Parathyroid adenoma (tissue), 2 donors: ENCODE measurements around the gene SLC4A9.

ENCODE experiments used
- H2AFZ ChIP-seq: fragments of 300-600 bp; sonication (generic); one replicate; pipeline ENCODE4 v1.7.0; 2017; ENCODE audit warnings: antibody characterized with exemption, mild to moderate bottlenecking
- H3K27ac ChIP-seq: fragments of 300-600 bp; sonication (generic); one replicate; pipeline ENCODE4 v1.7.0; 2017
- H3K27me3 ChIP-seq: fragments of 300-600 bp; sonication (generic); one replicate; pipeline ENCODE4 v1.7.0; 2017; ENCODE audit warnings: low read length; ENCODE audit not compliant: control insufficient read depth, insufficient read depth
- H3K36me3 ChIP-seq: fragments of 300-600 bp; sonication (generic); one replicate; pipeline ENCODE4 v1.7.0; 2017; ENCODE audit warnings: low read length; ENCODE audit not compliant: control insufficient read depth, insufficient read depth
- H3K4me1 ChIP-seq: fragments of 300-600 bp; sonication (generic); one replicate; pipeline ENCODE4 v1.7.0; 2017; ENCODE audit warnings: control low read depth
- H3K4me2 ChIP-seq: fragments of 300-600 bp; sonication (generic); one replicate; pipeline ENCODE4 v1.7.0; 2017; ENCODE audit warnings: low read length
- H3K4me3 ChIP-seq: fragments of 300-600 bp; sonication (generic); one replicate; pipeline ENCODE4 v1.7.0; 2017; ENCODE audit warnings: low read depth, low read length
- H3K79me2 ChIP-seq: fragments of 300-600 bp; sonication (generic); one replicate; pipeline ENCODE4 v1.7.0; 2017; ENCODE audit warnings: control low read depth
- H3K9ac ChIP-seq: fragments of 300-600 bp; sonication (generic); one replicate; pipeline ENCODE4 v1.7.0; 2017; ENCODE audit warnings: mild to moderate bottlenecking
- H3K9me3 ChIP-seq: fragments of 300-600 bp; sonication (generic); one replicate; pipeline ENCODE4 v1.7.0; 2017; ENCODE audit warnings: low read length; ENCODE audit not compliant: control insufficient read depth
- TF ChIP-seq, protein P1 (sequence below): fragments of 300-600 bp; sonication (generic); IDR thresholded peaks from one replicate; pipeline ENCODE4 v1.7.0; 2017; ENCODE audit warnings: antibody characterized with exemption, mild to moderate bottlenecking
- donor health status: primary hyperparathyroidism.

SLC4A9 gene

GRCh38 chr5:140322751-140323731 is 37.0 kb upstream of the SLC4A9 start:
- no peaks in the 10 kb centered on the region for H3K9me3 ChIP-seq
- no peaks in the 10 kb centered on the region for H3K79me2 ChIP-seq
- H3K27me3 ChIP-seq = no peaks in the 10 kb centered on the region
- H3K4me1 ChIP-seq = peaks cover 16% of the 10 kb centered on the region
- TF ChIP-seq, protein P1, sequence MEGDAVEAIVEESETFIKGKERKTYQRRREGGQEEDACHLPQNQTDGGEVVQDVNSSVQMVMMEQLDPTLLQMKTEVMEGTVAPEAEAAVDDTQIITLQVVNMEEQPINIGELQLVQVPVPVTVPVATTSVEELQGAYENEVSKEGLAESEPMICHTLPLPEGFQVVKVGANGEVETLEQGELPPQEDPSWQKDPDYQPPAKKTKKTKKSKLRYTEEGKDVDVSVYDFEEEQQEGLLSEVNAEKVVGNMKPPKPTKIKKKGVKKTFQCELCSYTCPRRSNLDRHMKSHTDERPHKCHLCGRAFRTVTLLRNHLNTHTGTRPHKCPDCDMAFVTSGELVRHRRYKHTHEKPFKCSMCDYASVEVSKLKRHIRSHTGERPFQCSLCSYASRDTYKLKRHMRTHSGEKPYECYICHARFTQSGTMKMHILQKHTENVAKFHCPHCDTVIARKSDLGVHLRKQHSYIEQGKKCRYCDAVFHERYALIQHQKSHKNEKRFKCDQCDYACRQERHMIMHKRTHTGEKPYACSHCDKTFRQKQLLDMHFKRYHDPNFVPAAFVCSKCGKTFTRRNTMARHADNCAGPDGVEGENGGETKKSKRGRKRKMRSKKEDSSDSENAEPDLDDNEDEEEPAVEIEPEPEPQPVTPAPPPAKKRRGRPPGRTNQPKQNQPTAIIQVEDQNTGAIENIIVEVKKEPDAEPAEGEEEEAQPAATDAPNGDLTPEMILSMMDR = no peak
- H3K27ac ChIP-seq = peak overlapping the region; percentile 61
- no peak overlapping the region for H3K4me3 ChIP-seq
- no peak overlapping the region for H3K9ac ChIP-seq
- H3K36me3 ChIP-seq = no peaks in the 10 kb centered on the region
- H2AFZ ChIP-seq = peak overlapping the region; percentile 83
- H3K4me2 ChIP-seq = no peak overlapping the region

DNA sequence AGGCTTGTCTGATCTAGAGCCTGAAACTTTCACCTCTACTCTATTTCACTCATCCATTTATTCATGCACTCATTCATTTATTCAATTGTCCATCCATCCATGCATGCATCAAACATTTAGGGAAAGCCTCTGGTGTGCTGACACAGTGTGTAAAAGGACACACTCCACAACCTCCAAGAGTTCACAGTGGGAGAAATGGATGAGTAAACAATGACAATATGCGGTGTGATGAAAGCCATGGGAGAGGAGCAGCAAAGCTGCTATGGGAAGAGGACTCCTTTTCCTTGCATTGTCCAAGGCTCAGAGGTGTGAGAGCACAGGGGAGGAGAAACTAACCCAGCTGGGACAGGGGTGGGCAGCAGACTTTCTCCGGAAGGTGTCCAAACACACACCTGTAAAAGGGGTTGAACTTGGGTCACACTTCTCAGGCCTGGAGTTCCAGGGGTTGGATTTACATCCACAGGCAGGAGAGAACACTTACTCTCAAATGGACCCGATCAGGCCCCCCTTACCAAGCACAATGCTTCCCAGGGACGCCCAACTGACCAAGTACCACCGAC is 35.9 kb upstream of the SLC4A9 start:
- H3K9ac ChIP-seq = no peak overlapping the region
- peak overlapping the region; percentile 61 for H3K27ac ChIP-seq
- H3K79me2 ChIP-seq = no peaks in the 10 kb centered on the region
- H3K4me2 ChIP-seq = no peak overlapping the region
- H3K4me1 ChIP-seq = peaks cover 16% of the 10 kb centered on the region
- H3K9me3 ChIP-seq = no peaks in the 10 kb centered on the region
- H3K36me3 ChIP-seq = no peaks in the 10 kb centered on the region
- no peak overlapping the region for H3K4me3 ChIP-seq
- TF ChIP-seq, protein P1 = no peak
- H3K27me3 ChIP-seq = no peaks in the 10 kb centered on the region
- H2AFZ ChIP-seq = peak overlapping the region; percentile 6

- no peak overlapping the region for H2AFZ ChIP-seq
- H3K4me1 ChIP-seq = peaks cover 16% of the 10 kb centered on the region
- no peaks in the 10 kb centered on the region for H3K36me3 ChIP-seq
- H3K27ac ChIP-seq = no peak overlapping the region
- no peaks in the 10 kb centered on the region for H3K27me3 ChIP-seq
- H3K79me2 ChIP-seq = no peaks in the 10 kb centered on the region
- TF ChIP-seq, protein P1 = no peak
- no peak overlapping the region for H3K4me2 ChIP-seq
- no peaks in the 10 kb centered on the region for H3K9me3 ChIP-seq
- no peak overlapping the region for H3K9ac ChIP-seq
- no peak overlapping the region for H3K4me3 ChIP-seq
These were observed 35.3 kb upstream of the SLC4A9 start for GRCh38 chr5:140324617-140325241.

DNA sequence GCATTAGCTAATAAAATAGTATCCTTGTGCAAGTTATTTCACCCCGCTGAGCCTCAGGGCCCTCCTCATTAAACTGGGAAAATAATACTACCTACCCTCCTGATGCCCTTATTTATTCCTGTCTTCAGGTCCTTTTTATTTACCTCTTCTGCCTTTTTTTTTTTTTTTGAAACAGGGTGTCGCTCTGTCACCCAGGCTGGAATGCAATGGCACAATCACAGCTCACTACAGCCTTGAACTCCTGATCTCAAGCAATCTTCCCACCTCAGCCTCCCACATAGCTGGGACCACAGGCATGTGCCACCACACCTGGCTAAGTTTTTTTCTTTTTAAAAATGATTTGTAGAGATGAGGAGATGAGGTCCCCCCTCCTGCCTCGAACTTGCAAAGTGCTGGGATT is 34.5 kb upstream of the SLC4A9 start:
- Histone ChIP-seq H3K27ac (no peak overlapping the region), H2AFZ (no peak overlapping the region), H3K36me3 (no peaks in the 10 kb centered on the region), H3K79me2 (no peaks in the 10 kb centered on the region), H3K9me3 (no peaks in the 10 kb centered on the region), H3K4me1 (peaks cover 16% of the 10 kb centered on the region), H3K27me3 (no peaks in the 10 kb centered on the region), H3K4me3 (no peak overlapping the region), H3K4me2 (no peak overlapping the region), H3K9ac (no peak overlapping the region)
- TF ChIP-seq, protein P1 = no peak
